IMR-90 (cell line): ENCODE data around the gene CD93. TPM values are rescaled to one million over a fixed set of nuclear protein-coding genes. Genes with fewer than 3 reads are reported as not detected.

ENCODE experiments used
- ATAC-seq: fragments of 200-7000 bp; cut with Tn5 transposase; 2 replicates; pipeline ENCODE4 v1.9.1; 2020; ENCODE audit warnings: low read depth, mild to moderate bottlenecking, moderate library complexity
- BruUV-seq: library from RNA; stranded (reverse); fragments of 400-500 nt; replicated peaks from 2 replicates; lab custom pipeline; 2021; lab: Mats Ljungman, UMichigan
- CTCF ChIA-PET: fragments of 300-600 bp; formaldehyde crosslinking; extraction: SDS; loops from one replicate; lab custom pipeline; 2021; ENCODE audit warnings: antibody characterized with exemption; lab: Yijun Ruan, JAX
- POLR2A ChIA-PET: fragments of 300-600 bp; sonication (Branson Sonifier 250); formaldehyde crosslinking; loops from one replicate; lab custom pipeline; 2022; ENCODE audit warnings: antibody characterized with exemption; ENCODE audit not compliant: unreplicated experiment; lab: Charles Lee
- DNase-seq: peaks from one replicate; pipeline ENCODE4 v3.0.0; 2013
- H2AFZ ChIP-seq: replicated peaks from 2 replicates; pipeline ENCODE3; 2013; ENCODE audit warnings: low read length, mild to moderate bottlenecking; ENCODE audit not compliant: poor library complexity
- H2AK5ac ChIP-seq: 2 replicates; pipeline ENCODE4 v1.6.1; 2013; ENCODE audit warnings: low read depth, low read length, inconsistent platforms
- H2AK9ac ChIP-seq: replicated peaks from 2 replicates; pipeline ENCODE3; 2013; ENCODE audit warnings: mild to moderate bottlenecking, low read depth, low read length, moderate library complexity; ENCODE audit not compliant: poor library complexity
- H2BK120ac ChIP-seq: 2 replicates; pipeline ENCODE4 v1.6.1; 2013; ENCODE audit warnings: low read depth, low read length, inconsistent platforms
- H2BK15ac ChIP-seq: 3 replicates; pipeline ENCODE4 v1.6.1; 2013; ENCODE audit warnings: low read depth, low read length, inconsistent platforms
- H2BK20ac ChIP-seq: 2 replicates; pipeline ENCODE4 v1.6.1; 2013; ENCODE audit warnings: low read depth, mild to moderate bottlenecking, inconsistent platforms, low read length, moderate library complexity
- H2BK5ac ChIP-seq: 2 replicates; pipeline ENCODE4 v1.6.1; 2013; ENCODE audit warnings: mild to moderate bottlenecking, low read depth, low read length, inconsistent platforms; ENCODE audit not compliant: poor library complexity, severe bottlenecking
- H3K14ac ChIP-seq: replicated peaks from 2 replicates; pipeline ENCODE4 v1.6.1; 2013; ENCODE audit warnings: low read depth, low read length, inconsistent platforms
- H3K18ac ChIP-seq: 2 replicates; pipeline ENCODE4 v1.6.1; 2013; ENCODE audit warnings: low read depth, low read length, control low read depth
- H3K23ac ChIP-seq: 2 replicates; pipeline ENCODE4 v1.6.1; 2013; ENCODE audit warnings: low read depth, low read length, inconsistent platforms
- H3K27ac ChIP-seq: 2 replicates; pipeline ENCODE4 v1.5.1; 2013; ENCODE audit warnings: mild to moderate bottlenecking, control low read depth, low read length; ENCODE audit not compliant: insufficient read depth
- H3K27me3 ChIP-seq: 2 replicates; pipeline ENCODE4 v1.6.1; 2013; ENCODE audit warnings: low read length; ENCODE audit not compliant: control insufficient read depth, insufficient read depth
- H3K36me3 ChIP-seq: 2 replicates; pipeline ENCODE4 v1.6.1; 2013; ENCODE audit warnings: low read length, mixed read lengths; ENCODE audit not compliant: control insufficient read depth, insufficient read depth
- H3K4ac ChIP-seq: 2 replicates; pipeline ENCODE4 v1.6.1; 2013; ENCODE audit warnings: low read depth, low read length, inconsistent platforms
- H3K4me1 ChIP-seq: 2 replicates; pipeline ENCODE4 v1.6.1; 2013; ENCODE audit warnings: low read length, mixed read lengths; ENCODE audit not compliant: control insufficient read depth, insufficient read depth
- H3K4me2 ChIP-seq: 2 replicates; pipeline ENCODE4 v1.6.1; 2013; ENCODE audit warnings: low read depth, mild to moderate bottlenecking, control low read depth, low read length, moderate library complexity
- H3K4me3 ChIP-seq: 2 replicates; pipeline ENCODE4 v1.5.1; 2013; ENCODE audit warnings: low read depth, mild to moderate bottlenecking, control low read depth, low read length, moderate library complexity; ENCODE audit not compliant: insufficient read depth
- H3K56ac ChIP-seq: 2 replicates; pipeline ENCODE4 v1.6.1; 2013; ENCODE audit warnings: low read length, inconsistent platforms; ENCODE audit not compliant: insufficient read depth; ENCODE audit errors: extremely low read depth
- H3K79me1 ChIP-seq, 2 experiments: 2 replicates each; pipeline ENCODE4 v1.6.1; 2013; ENCODE audit warnings: low read length in 2 of 2, inconsistent platforms in 1 of 2, low read depth in 1 of 2
- H3K9ac ChIP-seq: 2 replicates; pipeline ENCODE4 v1.6.1; 2013; ENCODE audit warnings: low read depth, low read length, control low read depth
- H3K9me1 ChIP-seq: 2 replicates; pipeline ENCODE4 v1.6.1; 2013; ENCODE audit warnings: low read length, inconsistent platforms; ENCODE audit not compliant: insufficient read depth
- H3K9me3 ChIP-seq: 2 replicates; pipeline ENCODE4 v1.6.1; 2013; ENCODE audit warnings: low read length; ENCODE audit not compliant: control insufficient read depth, insufficient read depth
- H4K20me1 ChIP-seq: 2 replicates; pipeline ENCODE4 v1.6.1; 2013; ENCODE audit warnings: low read length, inconsistent platforms; ENCODE audit not compliant: insufficient read depth
- H4K5ac ChIP-seq: 2 replicates; pipeline ENCODE4 v1.6.1; 2013; ENCODE audit warnings: mild to moderate bottlenecking, low read depth, low read length, control low read depth
- H4K8ac ChIP-seq, 2 experiments: 2 replicates each; pipeline ENCODE4 v1.6.1; 2013; ENCODE audit warnings: low read depth in 2 of 2, low read length in 2 of 2, control low read depth in 1 of 2, inconsistent platforms in 1 of 2
- H4K91ac ChIP-seq: 2 replicates; pipeline ENCODE4 v1.6.1; 2013; ENCODE audit warnings: low read depth, low read length, inconsistent platforms; ENCODE audit not compliant: insufficient read depth
- MAFK ChIP-seq: IDR thresholded peaks from 2 replicates; pipeline ENCODE4 v1.6.1; 2012; ENCODE audit warnings: low read depth, low read length, improper control_type of control experiment
- WGBS, 2 experiments: methylation state at CpG; one replicate each; pipeline versions ENCODE4 v1.1.5 to v1.1.7; 2013; ENCODE audit warnings: missing lambda C conversion rate in 2 of 2; ENCODE audit not compliant: insufficient read length in 1 of 2; ENCODE audit errors: extremely low coverage in 2 of 2; 5-methylcytosine and 5-hydroxymethylcytosine counted together
- dilution Hi-C: fragments of 300-500 bp; cut with HindIII; formaldehyde crosslinking; loops from one replicate; pipeline ENCODE4 v1.14.3; 2018; ENCODE audit warnings: low sequenced_read_pairs; ENCODE audit not compliant: unreplicated experiment
- in situ Hi-C: fragments of 300-500 bp; cut with MboI; formaldehyde crosslinking; loops from 3 replicates; pipeline ENCODE4 v1.14.3; 2019; ENCODE audit warnings: low sequenced_read_pairs, inconsistent platforms, mixed read lengths
- intact Hi-C: fragments of 100-400 bp; cut with micrococcal nuclease; formaldehyde crosslinking; loops from 2 replicates; pipeline ENCODE4 v1.10.0; 2022
- polyA plus RNA-seq, 3 experiments: library from polyadenylated mRNA; depleted of rRNA; stranded (reverse); fragments of >200 nt; gene quantifications; 2 replicates each; pipeline ENCODE4 v1.2.3, GENCODE V29; 2012; ENCODE audit warnings: low replicate concordance in 1 of 3
- total RNA-seq: library from RNA; depleted of rRNA; stranded (reverse); fragments of >200 nt; gene quantifications from 2 replicates; pipeline ENCODE4 v1.2.3, GENCODE V29; 2012

The CD93 gene
- total and polyA plus RNA-seq, 2 of the 4 experiments (the other 2 are of a cell fraction) = under 0.01 to 0.02 TPM

DNA sequence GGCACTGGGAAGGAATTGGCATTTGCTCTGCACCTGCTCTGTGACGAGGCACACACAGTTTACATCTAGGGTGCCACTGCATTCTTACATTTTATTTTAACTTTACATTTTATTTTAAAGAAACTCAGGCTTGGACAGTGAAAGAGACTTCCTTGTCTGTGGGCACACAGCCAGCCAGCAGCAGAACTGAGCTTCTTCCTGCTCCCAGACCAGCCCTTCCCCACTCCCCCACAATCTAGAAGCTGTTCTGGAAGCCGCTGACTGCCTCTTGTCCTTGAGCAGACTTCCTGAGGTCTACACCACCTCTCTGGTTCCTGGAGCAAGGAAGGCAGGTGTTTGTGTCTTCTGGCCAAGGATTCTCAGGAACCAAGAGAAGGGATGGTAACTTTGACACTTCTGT lies 27.9 kb upstream of the CD93 start:
- H2AK5ac ChIP-seq = no peak overlapping the region
- H3K4ac ChIP-seq = no peak overlapping the region
- no peak overlapping the region for H2BK120ac ChIP-seq
- H4K20me1 ChIP-seq = no peaks in the 10 kb centered on the region
- no peak overlapping the region for H3K27ac ChIP-seq
- no peak overlapping the region for H2BK5ac ChIP-seq
- no peak for DNase-seq
- ChIA-PET CTCF (no interaction called here), POLR2A (no interaction called here)
- H3K14ac ChIP-seq = no peak overlapping the region
- H3K4me2 ChIP-seq = no peak overlapping the region
- dilution Hi-C loops (no loop called here), intact Hi-C loops (no loop called here), in situ Hi-C loops (no loop called here)
- H2AK9ac ChIP-seq = no peak overlapping the region
- H2AFZ ChIP-seq = no peak overlapping the region
- WGBS, 2 experiments = 100% methylated on average over 1 of the region's 2 CpGs; no CpG with 5 or more reads in 1 of the 2 experiments
- no peak overlapping the region for H3K18ac ChIP-seq
- H4K8ac ChIP-seq = no peak overlapping the region
- H4K91ac ChIP-seq = no peak overlapping the region
- no peak overlapping the region for H3K56ac ChIP-seq
- no peak overlapping the region for H4K5ac ChIP-seq
- no peaks in the 10 kb centered on the region for H3K9me3 ChIP-seq
- no peak overlapping the region for H3K23ac ChIP-seq
- H3K79me1 ChIP-seq = no peaks in the 10 kb centered on the region
- TF ChIP-seq MAFK = no peak
- ATAC-seq = no peak
- H3K4me3 ChIP-seq = no peak overlapping the region
- H3K9me1 ChIP-seq = no peaks in the 10 kb centered on the region
- H3K4me1 ChIP-seq = 0 out of 2 replicates have a peak, but pooled peaks cover 2% of the 10 kb centered on the region
- H3K9ac ChIP-seq = no peak overlapping the region
- H2BK15ac ChIP-seq = no peak overlapping the region
- H3K36me3 ChIP-seq = no peaks in the 10 kb centered on the region
- H2BK20ac ChIP-seq = no peak overlapping the region
- peaks cover 14% of the 10 kb centered on the region for H3K27me3 ChIP-seq
- BruUV-seq = no TSS peak
